Activated CD8-positive, alpha-beta T cell treated with anti-CD3 and anti-CD28 coated beads for 36 hours (primary cell): ENCODE measurements around the gene KIAA1586. TPM values are rescaled to one million over a fixed set of nuclear protein-coding genes. Genes with fewer than 3 reads are reported as not detected.

Experiments used
- ATAC-seq: fragments of 200-7000 bp; cut with Tn5 transposase; one replicate; pipeline ENCODE4 v1.10.0; 2021; ENCODE audit warnings: mild to moderate bottlenecking, moderate library complexity
- CTCF ChIA-PET: fragments of 350-600 bp; sonication (Branson Sonifier 250); formaldehyde crosslinking; loops from one replicate; lab custom pipeline; 2021; ENCODE audit warnings: antibody characterized with exemption; lab: Charles Lee
- POLR2A ChIA-PET: fragments of 350-600 bp; sonication (Branson Sonifier 250); formaldehyde crosslinking; loops from one replicate; lab custom pipeline; 2021; ENCODE audit warnings: antibody characterized with exemption; lab: Charles Lee
- DNase-seq: peaks from one replicate; pipeline ENCODE4 v3.0.0-alpha.2; 2020
- H3K27ac Mint-ChIP-seq: one replicate; pipeline ENCODE4 v1.8.0; 2021; ENCODE audit warnings: mild to moderate bottlenecking, mixed read lengths
- H3K27me3 Mint-ChIP-seq: one replicate; pipeline ENCODE4 v1.8.0; 2021; ENCODE audit warnings: mixed read lengths
- H3K36me3 Mint-ChIP-seq: one replicate; pipeline ENCODE4 v1.8.0; 2021; ENCODE audit warnings: low read depth, mixed read lengths
- H3K4me1 Mint-ChIP-seq: one replicate; pipeline ENCODE4 v1.8.0; 2021; ENCODE audit warnings: low read depth, mixed read lengths
- H3K4me3 Mint-ChIP-seq: one replicate; pipeline ENCODE4 v1.8.0; 2021; ENCODE audit warnings: mild to moderate bottlenecking, moderate library complexity, mixed read lengths
- H3K9me3 Mint-ChIP-seq: one replicate; pipeline ENCODE4 v1.8.0; 2021; ENCODE audit warnings: mixed read lengths
- intact Hi-C: fragments of 100-400 bp; cut with micrococcal nuclease; formaldehyde crosslinking; loops from one replicate; pipeline ENCODE4 v1.10.0; 2022
- total RNA-seq, 2 experiments: library from RNA; stranded (reverse); gene quantifications; one replicate each; pipeline ENCODE4 v1.2.3, GENCODE V29; 2021
- TF ChIP-seq, protein P1 (sequence below): fragments of 200-600 bp; IDR thresholded peaks from one replicate; pipeline ENCODE4 v1.8.0; 2022; ENCODE audit warnings: antibody characterized with exemption, mild to moderate bottlenecking

The KIAA1586 gene
- total RNA-seq, 2 experiments from 2014 or later: 16.0 to 18.7 TPM

DNA sequence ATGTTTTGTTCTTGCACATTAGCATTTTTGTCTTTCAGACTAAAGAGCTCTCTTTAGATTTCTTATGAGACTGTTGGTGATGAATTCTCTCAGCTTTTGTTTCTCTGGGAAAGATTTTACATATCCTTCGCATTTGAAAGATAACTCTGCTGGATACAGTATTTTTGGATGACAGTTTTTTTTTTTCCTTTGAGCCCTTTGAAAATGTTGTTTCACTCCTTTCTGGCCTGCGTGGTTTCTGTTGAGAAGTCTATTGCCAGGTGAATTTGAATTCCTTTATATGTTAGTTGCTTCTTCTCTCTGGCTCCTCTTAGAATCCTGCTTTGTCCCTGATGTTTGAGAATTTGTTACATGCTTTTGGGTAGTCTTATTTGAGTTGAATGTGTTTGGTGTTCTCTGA lies 22.2 kb upstream of the KIAA1586 start:
- ChIA-PET POLR2A (no interaction called here), CTCF (interaction anchor here (1.4 kb wide), 1 partner anchor 119 kb away, joined by 5 read pairs; no protein-coding TSS in a partner anchor)
- Mint-ChIP-seq H3K9me3 (peaks cover 19% of the 10 kb centered on the region), H3K4me3 (no peak overlapping the region), H3K27ac (no peak overlapping the region), H3K36me3 (peaks cover 2% of the 10 kb centered on the region), H3K4me1 (no peaks in the 10 kb centered on the region), H3K27me3 (peaks cover 6% of the 10 kb centered on the region)
- intact Hi-C loops: no loop called here
- ATAC-seq: no peak
- no peak for DNase-seq
- TF ChIP-seq, protein P1, sequence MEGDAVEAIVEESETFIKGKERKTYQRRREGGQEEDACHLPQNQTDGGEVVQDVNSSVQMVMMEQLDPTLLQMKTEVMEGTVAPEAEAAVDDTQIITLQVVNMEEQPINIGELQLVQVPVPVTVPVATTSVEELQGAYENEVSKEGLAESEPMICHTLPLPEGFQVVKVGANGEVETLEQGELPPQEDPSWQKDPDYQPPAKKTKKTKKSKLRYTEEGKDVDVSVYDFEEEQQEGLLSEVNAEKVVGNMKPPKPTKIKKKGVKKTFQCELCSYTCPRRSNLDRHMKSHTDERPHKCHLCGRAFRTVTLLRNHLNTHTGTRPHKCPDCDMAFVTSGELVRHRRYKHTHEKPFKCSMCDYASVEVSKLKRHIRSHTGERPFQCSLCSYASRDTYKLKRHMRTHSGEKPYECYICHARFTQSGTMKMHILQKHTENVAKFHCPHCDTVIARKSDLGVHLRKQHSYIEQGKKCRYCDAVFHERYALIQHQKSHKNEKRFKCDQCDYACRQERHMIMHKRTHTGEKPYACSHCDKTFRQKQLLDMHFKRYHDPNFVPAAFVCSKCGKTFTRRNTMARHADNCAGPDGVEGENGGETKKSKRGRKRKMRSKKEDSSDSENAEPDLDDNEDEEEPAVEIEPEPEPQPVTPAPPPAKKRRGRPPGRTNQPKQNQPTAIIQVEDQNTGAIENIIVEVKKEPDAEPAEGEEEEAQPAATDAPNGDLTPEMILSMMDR: no peak

DNA sequence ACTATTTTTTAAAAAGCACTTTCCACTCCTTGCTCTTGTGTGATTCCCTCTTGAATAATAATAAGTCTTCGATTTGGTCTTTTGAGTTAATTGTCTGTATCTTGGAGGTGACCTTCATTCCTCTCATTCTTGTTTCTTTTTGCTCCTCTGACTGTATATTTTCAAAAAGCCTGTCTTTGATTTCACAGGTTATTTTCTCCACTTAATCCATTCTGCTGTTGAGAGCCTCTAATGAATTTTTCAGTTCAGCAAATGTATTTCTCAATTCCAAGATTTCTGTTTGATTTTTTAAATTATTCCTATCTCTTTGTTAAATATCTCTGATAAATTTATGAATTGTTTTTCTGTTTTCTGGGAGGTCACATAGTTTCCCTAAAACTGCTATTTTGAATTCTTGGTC lies 21.7 kb upstream of the KIAA1586 start:
- Mint-ChIP-seq H3K9me3 (peaks cover 19% of the 10 kb centered on the region), H3K27me3 (peaks cover 8% of the 10 kb centered on the region), H3K27ac (no peak overlapping the region), H3K4me3 (no peak overlapping the region), H3K36me3 (peaks cover 2% of the 10 kb centered on the region), H3K4me1 (no peaks in the 10 kb centered on the region)
- ATAC-seq (no peak), DNase-seq (no peak)
- ChIA-PET CTCF (interaction anchor here (1.0 kb wide), 1 partner anchor 122 kb away, joined by 3 read pairs; no protein-coding TSS in a partner anchor), POLR2A (no interaction called here)
- intact Hi-C loops: no loop called here
- TF ChIP-seq, protein P1: no peak

DNA sequence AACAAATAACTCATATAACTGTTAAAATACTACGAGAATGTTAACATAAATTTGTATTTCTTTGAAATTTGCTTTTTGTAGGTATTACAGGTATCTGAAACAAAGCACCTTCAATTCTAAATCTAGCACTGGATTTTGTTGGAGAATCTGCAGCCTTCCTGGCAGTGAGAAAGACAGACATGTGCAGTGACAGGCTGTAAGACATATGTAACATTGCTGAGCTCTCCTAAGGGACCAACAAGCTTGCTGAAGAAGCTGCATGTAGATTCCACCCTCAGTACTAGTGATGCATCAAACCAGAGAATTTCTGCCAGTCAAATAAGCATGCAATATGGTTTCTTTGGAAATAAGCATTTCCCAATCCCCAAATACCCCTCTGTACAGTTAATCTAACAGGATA lies 20.5 kb upstream of the KIAA1586 start:
- H3K9me3 Mint-ChIP-seq: peaks cover 19% of the 10 kb centered on the region
- no peak overlapping the region for H3K4me3 Mint-ChIP-seq
- peaks cover 2% of the 10 kb centered on the region for H3K36me3 Mint-ChIP-seq
- intact Hi-C loops: no loop called here
- H3K27me3 Mint-ChIP-seq: peaks cover 8% of the 10 kb centered on the region
- POLR2A ChIA-PET: no interaction called here
- no peak for DNase-seq
- no peaks in the 10 kb centered on the region for H3K4me1 Mint-ChIP-seq
- TF ChIP-seq, protein P1: no peak
- ATAC-seq: no peak
- H3K27ac Mint-ChIP-seq: no peak overlapping the region
- CTCF ChIA-PET: interaction anchor here (1.0 kb wide), 1 partner anchor 123 kb away, joined by 3 read pairs; no protein-coding TSS in a partner anchor

DNA sequence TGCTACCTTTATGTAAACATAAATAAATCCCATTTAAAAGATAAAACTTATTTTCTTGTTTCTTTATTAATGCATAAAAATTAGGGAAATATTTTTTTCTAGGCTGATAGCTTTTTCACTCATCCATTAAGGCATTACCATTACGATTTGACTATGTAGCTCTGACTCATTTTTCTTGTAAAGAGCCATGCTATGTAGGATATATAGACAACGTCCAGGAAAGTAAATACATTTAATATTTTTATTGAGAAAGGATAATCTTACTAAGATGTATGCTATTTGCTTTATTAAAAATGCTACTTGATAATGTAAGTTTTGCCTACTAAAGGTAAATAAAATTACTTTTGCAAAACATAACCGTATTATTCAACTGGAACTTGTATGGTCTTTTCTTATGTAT lies 19.2 kb upstream of the KIAA1586 start:
- TF ChIP-seq, protein P1: no peak
- no peak overlapping the region for H3K27ac Mint-ChIP-seq
- POLR2A ChIA-PET: no interaction called here
- no peak overlapping the region for H3K4me3 Mint-ChIP-seq
- peaks cover 19% of the 10 kb centered on the region for H3K9me3 Mint-ChIP-seq
- H3K27me3 Mint-ChIP-seq: peaks cover 12% of the 10 kb centered on the region
- peaks cover 2% of the 10 kb centered on the region for H3K36me3 Mint-ChIP-seq
- CTCF ChIA-PET: no interaction called here
- DNase-seq: no peak
- H3K4me1 Mint-ChIP-seq: no peaks in the 10 kb centered on the region
- ATAC-seq: no peak
- intact Hi-C loops: no loop called here

DNA sequence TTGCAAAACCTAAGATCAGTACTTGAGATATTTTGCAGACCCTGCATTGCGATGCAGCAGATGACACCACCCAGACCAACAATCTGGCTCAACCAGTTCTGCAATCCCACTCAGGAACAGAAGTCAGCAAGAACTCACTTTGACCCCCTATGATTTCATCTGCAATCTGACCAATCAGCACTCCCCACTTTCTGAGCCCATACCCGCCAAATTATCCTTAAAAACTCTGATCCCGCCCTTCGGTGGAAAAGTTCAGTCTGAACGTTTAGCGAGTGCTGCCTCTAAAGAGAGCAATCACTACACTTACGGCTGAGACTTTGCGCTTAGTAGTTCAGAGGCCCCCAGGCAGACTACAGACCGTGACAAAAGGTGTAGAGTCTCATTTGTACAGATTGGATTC lies 17.3 kb upstream of the KIAA1586 start:
- Mint-ChIP-seq H3K4me1 (no peaks in the 10 kb centered on the region), H3K9me3 (peaks cover 16% of the 10 kb centered on the region), H3K27ac (no peak overlapping the region), H3K4me3 (no peak overlapping the region), H3K27me3 (peaks cover 16% of the 10 kb centered on the region), H3K36me3 (peaks cover 2% of the 10 kb centered on the region)
- CTCF ChIA-PET: interaction anchor here (1.3 kb wide), 1 partner anchor 10 kb away, joined by 3 read pairs; no protein-coding TSS in a partner anchor
- DNase-seq: no peak
- TF ChIP-seq, protein P1: no peak
- intact Hi-C loops: no loop called here
- ATAC-seq: no peak
- POLR2A ChIA-PET: no interaction called here
